ENCODE data around the gene GNAO1.

Gene GNAO1

DNA sequence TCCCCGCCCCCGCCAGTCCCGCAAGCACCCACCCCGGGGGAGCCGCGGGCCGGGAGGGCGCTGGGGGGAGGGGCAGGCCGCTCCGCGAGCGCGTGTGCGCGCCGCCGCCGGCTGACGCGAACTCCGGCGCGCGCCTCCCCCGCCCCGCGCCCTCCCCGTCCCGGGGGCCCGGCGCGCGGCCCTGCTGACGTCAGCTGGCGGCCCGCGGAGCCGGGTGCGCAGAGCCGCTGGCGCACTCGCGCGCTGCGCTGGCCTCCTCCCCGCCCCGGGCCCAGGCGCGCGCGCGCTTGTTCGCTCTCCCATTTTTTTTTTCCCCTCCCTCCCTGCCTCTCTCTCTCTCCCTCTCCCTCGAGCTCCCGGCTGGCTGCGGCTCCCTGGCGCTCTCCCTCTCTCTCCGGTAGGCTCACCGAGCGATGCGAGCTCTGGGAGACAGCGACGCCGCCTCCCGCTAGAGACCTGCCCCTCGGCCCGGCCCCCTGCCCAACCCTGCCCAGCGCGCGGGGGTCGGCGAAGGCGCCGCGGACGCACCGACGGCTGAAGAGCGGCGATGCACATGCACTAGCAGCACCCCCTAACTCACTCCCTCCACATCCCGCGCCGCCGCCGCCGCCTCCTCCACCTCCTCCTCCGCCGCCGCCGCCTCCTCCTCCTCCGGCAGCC is at the start of gene GNAO1:
Gene GNAO1, plus strand, starts transcription at position 334 of the 660 bp plus-strand sequence. CDS start 747 bp downstream, outside the sequence.
- H3K27ac ChIP-seq, result no peak within 1 kb of the TSS
- no peak for TF ChIP-seq ZFX (IDR thresholded peaks at IDR 0.05; ENCODE audit: borderline replicate concordance)
- TF ChIP-seq, protein P1, sequence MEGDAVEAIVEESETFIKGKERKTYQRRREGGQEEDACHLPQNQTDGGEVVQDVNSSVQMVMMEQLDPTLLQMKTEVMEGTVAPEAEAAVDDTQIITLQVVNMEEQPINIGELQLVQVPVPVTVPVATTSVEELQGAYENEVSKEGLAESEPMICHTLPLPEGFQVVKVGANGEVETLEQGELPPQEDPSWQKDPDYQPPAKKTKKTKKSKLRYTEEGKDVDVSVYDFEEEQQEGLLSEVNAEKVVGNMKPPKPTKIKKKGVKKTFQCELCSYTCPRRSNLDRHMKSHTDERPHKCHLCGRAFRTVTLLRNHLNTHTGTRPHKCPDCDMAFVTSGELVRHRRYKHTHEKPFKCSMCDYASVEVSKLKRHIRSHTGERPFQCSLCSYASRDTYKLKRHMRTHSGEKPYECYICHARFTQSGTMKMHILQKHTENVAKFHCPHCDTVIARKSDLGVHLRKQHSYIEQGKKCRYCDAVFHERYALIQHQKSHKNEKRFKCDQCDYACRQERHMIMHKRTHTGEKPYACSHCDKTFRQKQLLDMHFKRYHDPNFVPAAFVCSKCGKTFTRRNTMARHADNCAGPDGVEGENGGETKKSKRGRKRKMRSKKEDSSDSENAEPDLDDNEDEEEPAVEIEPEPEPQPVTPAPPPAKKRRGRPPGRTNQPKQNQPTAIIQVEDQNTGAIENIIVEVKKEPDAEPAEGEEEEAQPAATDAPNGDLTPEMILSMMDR (IDR thresholded peaks at IDR 0.05), result no peak

DNA sequence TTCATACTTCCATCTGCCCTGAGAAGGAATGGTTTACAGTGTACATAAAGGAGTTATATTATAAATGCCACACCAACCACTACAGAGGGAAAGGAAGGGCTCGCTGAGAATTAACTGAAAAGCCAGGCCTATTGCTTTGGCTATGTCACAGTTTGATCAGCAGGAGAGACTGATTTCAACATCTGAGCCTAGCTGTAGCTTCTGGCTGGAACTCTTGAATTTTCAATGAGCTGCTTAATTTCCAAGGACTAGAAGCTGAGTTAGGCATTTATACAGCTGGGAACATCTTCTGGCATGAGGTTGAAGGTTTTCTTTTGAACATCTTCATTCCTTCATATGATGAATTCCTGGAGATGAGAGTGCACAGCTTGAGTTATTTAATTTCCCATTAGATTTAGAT is 47.6 kb upstream of the GNAO1 start:
- no peak overlapping the region for H3K27ac ChIP-seq
- TF ChIP-seq ZFX (IDR thresholded peaks at IDR 0.05; ENCODE audit: borderline replicate concordance), result no peak
- TF ChIP-seq, protein P1 (IDR thresholded peaks at IDR 0.05), result no peak

DNA sequence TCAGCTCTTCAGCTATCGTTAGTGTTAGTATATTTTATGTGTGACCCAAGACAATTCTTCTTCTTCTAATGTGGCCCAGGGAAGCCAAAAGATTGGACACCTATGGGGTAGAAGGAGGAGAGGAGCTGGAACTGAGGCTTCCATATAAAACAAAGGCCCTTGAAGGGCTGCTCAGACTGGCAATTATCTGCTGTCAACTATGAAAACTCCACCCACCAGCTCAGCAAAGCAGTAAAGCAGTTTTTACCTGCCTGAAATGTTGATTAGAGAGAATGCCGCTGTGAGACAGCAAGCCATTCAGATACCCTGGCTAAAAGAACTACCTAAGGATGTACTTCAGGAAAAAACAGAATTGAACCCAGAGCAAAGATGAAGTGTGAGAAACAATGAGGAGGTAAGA is 45.9 kb upstream of the GNAO1 start:
- TF ChIP-seq ZFX (IDR thresholded peaks at IDR 0.05; ENCODE audit: borderline replicate concordance), result no peak
- TF ChIP-seq, protein P1 (IDR thresholded peaks at IDR 0.05), result no peak
- no peak overlapping the region for H3K27ac ChIP-seq

DNA sequence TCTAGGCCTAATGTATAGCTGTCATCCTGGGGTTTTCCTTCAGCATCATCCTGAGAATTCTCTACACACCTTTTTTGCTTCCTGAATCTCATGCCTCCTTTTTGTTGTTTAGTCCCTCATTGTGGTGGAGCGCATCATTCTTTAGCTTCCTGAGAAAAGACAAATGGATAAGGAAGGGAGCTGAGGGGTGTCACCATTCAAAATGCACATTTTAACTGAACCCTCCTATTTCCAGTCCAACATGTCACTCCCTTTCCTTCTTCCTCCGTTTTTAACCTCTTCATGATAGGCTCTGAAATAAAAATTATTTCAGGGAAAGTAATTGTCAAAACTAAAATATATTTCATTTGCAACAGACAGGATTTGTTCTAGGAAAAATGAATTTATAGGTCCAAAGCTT is 39.7 kb upstream of the GNAO1 start:
- no peak for TF ChIP-seq ZFX (IDR thresholded peaks at IDR 0.05; ENCODE audit: borderline replicate concordance)
- TF ChIP-seq, protein P1 (IDR thresholded peaks at IDR 0.05), result no peak
- H3K27ac ChIP-seq, result no peak overlapping the region

DNA sequence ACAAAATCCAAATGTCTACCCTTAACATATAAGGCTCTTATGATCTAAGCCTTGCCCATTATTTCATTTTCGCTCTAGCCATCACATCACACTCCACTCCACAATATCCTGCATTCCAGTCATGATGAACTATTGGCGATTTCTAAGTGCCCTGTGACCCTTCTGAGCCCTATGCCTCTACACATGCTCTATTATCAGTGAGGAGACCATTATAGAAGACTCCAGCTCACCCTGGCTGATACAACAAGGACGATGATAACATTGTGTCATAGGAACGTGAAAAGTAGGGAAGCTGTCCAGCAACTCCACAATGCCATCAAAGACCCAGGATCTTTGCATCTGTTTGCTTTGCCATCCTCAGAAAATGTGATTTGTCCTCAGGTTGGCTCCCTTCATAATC is 29.6 kb upstream of the GNAO1 start:
- no peak for TF ChIP-seq ZFX (IDR thresholded peaks at IDR 0.05; ENCODE audit: borderline replicate concordance)
- TF ChIP-seq, protein P1 (IDR thresholded peaks at IDR 0.05), result no peak
- H3K27ac ChIP-seq, result no peak overlapping the region

DNA sequence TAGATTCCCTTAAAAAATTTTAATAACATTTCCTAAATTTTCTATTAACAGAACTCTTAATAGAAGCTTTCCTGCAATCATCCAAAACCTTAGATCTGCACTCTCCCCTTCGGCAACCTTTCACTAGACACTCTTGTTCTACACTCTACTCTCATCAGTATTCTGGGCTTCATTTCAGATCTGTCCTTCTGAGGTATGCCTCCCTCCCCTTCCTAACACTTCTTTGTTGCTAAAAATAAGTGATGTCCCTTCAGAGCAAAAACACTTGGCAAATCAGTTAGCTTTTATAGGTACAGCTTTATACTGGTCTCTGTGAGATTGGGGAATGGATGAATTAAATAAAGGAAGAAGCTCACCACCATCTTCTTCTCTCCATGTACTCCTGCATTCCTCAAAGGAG is 28.2 kb upstream of the GNAO1 start:
- H3K27ac ChIP-seq, result no peak overlapping the region
- TF ChIP-seq, protein P1 (IDR thresholded peaks at IDR 0.05), result no peak
- no peak for TF ChIP-seq ZFX (IDR thresholded peaks at IDR 0.05; ENCODE audit: borderline replicate concordance)

DNA sequence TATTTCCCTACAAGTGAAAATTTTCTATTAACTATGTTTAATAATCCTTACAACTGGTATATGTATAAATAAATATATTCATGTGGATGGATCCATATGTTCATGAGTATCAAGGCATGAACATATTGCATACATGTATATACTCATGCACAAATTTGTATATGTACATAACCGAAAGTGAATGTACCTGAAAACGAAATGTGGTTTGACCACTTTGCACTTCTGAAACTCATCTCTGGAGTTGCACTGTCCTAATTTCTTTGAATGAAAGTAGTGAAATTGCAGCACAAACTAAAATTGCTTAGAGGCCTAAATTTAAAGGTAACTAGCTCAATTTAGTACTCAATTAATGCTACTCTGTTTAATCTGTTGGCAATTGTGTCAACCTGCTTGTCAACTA is 27.4 kb upstream of the GNAO1 start:
- H3K27ac ChIP-seq, result no peak overlapping the region
- TF ChIP-seq, protein P1 (IDR thresholded peaks at IDR 0.05), result no peak
- TF ChIP-seq ZFX (IDR thresholded peaks at IDR 0.05; ENCODE audit: borderline replicate concordance), result no peak
